Dermis blood vessel endothelial cell (primary cell): Measurements from ENCODE around the gene PASD1. TPM values are rescaled to one million over a fixed set of nuclear protein-coding genes. Genes with fewer than 3 reads are reported as not detected.
A peak's percentile ranks its signal among the peaks of the same experiment; 100 is the strongest.

ENCODE experiments used
- DNase-seq: peaks from one replicate; pipeline ENCODE4 v3.0.0; 2010
- total RNA-seq: library from RNA; depleted of rRNA; stranded (reverse); fragments of >200 nt; gene quantifications from 2 replicates; pipeline ENCODE4 v1.2.3, GENCODE V29; 2014

The PASD1 gene
- total RNA-seq, 1 donor from 2014 or later = not detected

- DNase-seq = no peak
Observed at GRCh38 chrX:151702741-151703340, 139.4 kb downstream of the PASD1 start.

- DNase-seq = peak; percentile 20
Observed at GRCh38 chrX:151703487-151703886, 140.0 kb downstream of the PASD1 start.

- DNase-seq = peak; percentile 2
Observed at GRCh38 chrX:151704041-151704663, 140.7 kb downstream of the PASD1 start.

GRCh38 chrX:151708821-151709220 lies 145.3 kb downstream of the PASD1 start:
- DNase-seq = no peak

DNA sequence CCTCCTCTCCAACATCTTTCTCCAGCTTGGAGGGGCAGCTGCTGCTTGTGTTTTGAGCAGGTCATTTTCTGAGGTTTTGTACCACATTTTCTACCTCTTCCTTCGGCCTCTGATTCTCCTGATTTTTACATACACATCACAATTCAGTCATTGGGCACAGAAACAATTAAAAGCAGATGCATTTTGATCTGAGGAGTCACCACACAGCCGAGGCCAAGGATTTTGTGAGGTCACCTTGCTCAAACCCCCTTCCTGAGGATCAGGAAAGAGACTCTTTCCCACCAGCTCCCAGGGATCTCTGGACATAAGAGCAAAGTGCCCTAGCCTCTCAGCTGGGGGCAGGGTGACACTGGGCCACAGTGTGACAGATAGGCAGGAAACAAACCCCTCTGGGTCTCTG lies 147.0 kb downstream of the PASD1 start:
- no peak for DNase-seq

GRCh38 chrX:151711154-151711553 lies 147.7 kb downstream of the PASD1 start:
- no peak for DNase-seq

GRCh38 chrX:151711787-151712186 lies 148.3 kb downstream of the PASD1 start:
- DNase-seq = peak; percentile 50

GRCh38 chrX:151712253-151712652 lies 148.8 kb downstream of the PASD1 start:
- DNase-seq = no peak

DNA sequence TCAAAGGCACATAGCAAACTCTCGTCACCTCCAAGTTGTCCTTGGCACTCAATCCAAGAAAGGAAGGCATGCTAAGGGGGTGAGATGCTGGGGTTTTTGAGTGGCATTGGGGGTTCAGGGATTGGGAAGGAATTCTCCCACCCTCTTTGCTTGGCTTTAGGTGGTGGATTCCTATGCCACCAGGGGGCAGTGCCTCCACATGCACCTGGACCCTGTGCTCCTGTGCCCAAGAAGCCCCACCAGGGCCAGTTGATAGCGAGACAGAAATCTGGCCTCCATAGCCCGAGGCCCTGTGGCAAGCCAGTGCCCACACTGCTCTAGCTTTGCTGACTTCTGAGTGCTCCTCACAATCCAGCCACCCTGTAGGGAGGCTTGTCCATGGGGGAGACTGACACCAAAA lies 150.4 kb downstream of the PASD1 start:
- peak; percentile 47 for DNase-seq

GRCh38 chrX:151714362-151714761 lies 150.9 kb downstream of the PASD1 start:
- no peak for DNase-seq

- DNase-seq = no peak
Observed at GRCh38 chrX:151715752-151716151, 152.3 kb downstream of the PASD1 start, which contains the start of gene FATE1. Gene FATE1 (plus strand): TSS chrX:151716035. CDS start chrX:151716120, 85 bp downstream.

DNA sequence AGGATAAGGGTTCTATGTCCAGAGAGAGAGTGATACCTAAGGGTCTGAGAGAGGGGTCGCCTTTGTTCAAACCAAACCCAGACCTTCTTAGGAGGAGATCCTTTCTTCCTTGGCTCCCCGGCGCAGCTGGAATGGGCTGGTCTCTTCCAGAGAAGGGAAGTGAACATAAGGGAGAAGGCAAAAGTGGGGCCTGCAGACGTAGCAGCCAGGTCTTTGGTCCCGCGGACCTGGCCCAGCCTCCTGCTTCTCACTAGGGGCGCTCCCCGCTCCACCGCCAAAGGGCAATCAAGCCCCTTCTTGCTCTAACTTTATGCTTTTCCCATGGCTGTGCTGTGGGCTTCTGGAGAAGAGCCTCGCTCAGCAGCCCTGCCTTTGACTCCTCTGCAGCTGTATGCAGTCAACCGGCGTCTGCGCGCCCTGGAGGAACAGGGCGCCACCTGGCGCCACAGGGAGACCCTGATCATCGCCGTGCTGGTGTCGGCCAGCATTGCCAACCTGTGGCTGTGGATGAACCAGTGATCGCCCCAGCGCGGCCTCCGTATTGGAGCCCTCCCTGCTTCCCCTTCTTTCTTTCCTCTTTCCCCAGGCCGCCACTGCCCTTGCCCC lies 158.9 kb downstream of the PASD1 start:
- DNase-seq = peak; percentile 43

- DNase-seq = no peak
Observed at GRCh38 chrX:151723156-151723760, 159.8 kb downstream of the PASD1 start.

GRCh38 chrX:151724563-151725337 lies 161.3 kb downstream of the PASD1 start:
- no peak for DNase-seq

DNA sequence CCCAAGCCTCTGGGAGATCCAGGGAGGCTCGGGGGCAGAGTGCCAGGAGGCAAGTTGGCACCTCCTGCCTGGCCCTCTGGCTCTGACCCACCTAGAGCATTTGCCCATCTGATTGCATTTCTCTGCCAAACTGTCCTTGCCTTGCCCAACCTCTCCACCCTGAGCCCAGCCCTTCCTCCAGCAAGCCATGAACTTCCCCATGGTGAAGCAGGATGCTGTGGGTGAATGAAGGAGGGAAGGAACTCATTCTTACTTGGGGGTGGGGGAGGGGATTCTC lies 161.8 kb downstream of the PASD1 start:
- DNase-seq = no peak

Other genes with a start within 250 kb of the PASD1 start
- 60.6 and 60.9 TPM in 2 replicates for gene VMA21, start 166.5 kb upstream of the PASD1 start, total RNA-seq
- not detected in 2 replicates for gene PRRG3, start 131.8 kb downstream of the PASD1 start, total RNA-seq
- not detected in 2 replicates for gene FATE1, start 152.4 kb downstream of the PASD1 start, total RNA-seq
- not detected in 2 replicates for gene CNGA2, start 171.1 kb downstream of the PASD1 start, total RNA-seq